Prostate gland (tissue), 2 donors: ENCODE results near the gene KRTAP13-4. TPM values are rescaled to one million over a fixed set of nuclear protein-coding genes. Genes with fewer than 3 reads are reported as not detected.

Experiments
- DNase-seq: peaks from one replicate; pipeline ENCODE4 v3.0.0-alpha.2; 2019; ENCODE audit warnings: low spot score
- H3K27ac ChIP-seq, 2 donors: fragments of 200-600 bp; sonication (generic); 2 replicates each; pipeline ENCODE4 v1.5.1; 2017 to 2019
- H3K27me3 ChIP-seq: fragments of 200-600 bp; sonication (generic); replicated peaks from 2 replicates; pipeline ENCODE4 v1.5.1; 2019; ENCODE audit not compliant: insufficient read depth
- H3K36me3 ChIP-seq, 2 donors: fragments of 200-600 bp; sonication (generic); 1 replicate in 1 of 2; 2 replicates in 1 of 2; pipeline versions ENCODE4 v1.5.1 to v1.8.1; 2017 to 2019
- H3K4me1 ChIP-seq: fragments of 200-600 bp; sonication (generic); replicated peaks from 2 replicates; pipeline ENCODE4 v1.5.1; 2019
- H3K4me3 ChIP-seq, 2 donors: fragments of 200-600 bp; sonication (generic); 2 replicates each; pipeline ENCODE4 v1.5.1; 2017 to 2019
- H3K9me3 ChIP-seq: fragments of 200-600 bp; sonication (generic); 2 replicates; pipeline ENCODE4 v1.5.1; 2017
- CTCF ChIP-seq, 4 experiments: fragments of 200-600 bp in 2 of 4; fragments of 450-650 bp in 2 of 4; sonication (generic) in 2 of 4; IDR thresholded peaks; 1 replicate in 3 of 4; 2 replicates in 1 of 4; pipeline ENCODE4 v1.5.1; 2016 to 2019; ENCODE audit warnings: antibody characterized with exemption in 4 of 4, mild to moderate bottlenecking in 2 of 4, moderate library complexity in 2 of 4
- POLR2A ChIP-seq: fragments of 450-650 bp; IDR thresholded peaks from one replicate; pipeline ENCODE4 v1.6.1; 2016; ENCODE audit warnings: antibody characterized with exemption, mild to moderate bottlenecking
- POLR2AphosphoS5 ChIP-seq: sonication (generic); formaldehyde crosslinking; IDR thresholded peaks from one replicate; pipeline ENCODE4 v1.6.1; 2017; ENCODE audit warnings: antibody characterized with exemption
- WGBS: methylation state at CpG from one replicate; pipeline ENCODE4 v1.1.5; 2018; 5-methylcytosine and 5-hydroxymethylcytosine counted together
- intact Hi-C: fragments of 100-400 bp; cut with DNase I; formaldehyde crosslinking; loops from one replicate; pipeline ENCODE4 v1.14.2; 2022
- total RNA-seq, 2 donors: library from RNA; depleted of rRNA; stranded (reverse); fragments of >200 nt; gene quantifications; one replicate each; pipeline ENCODE4 v1.1.0, GENCODE V29; 2016

The KRTAP13-4 gene
- total RNA-seq, 2 donors from 2014 or later, result not detected

- TF ChIP-seq POLR2A (no peak), CTCF (IDR thresholded peaks at IDR 0.05) (no peak), POLR2AphosphoS5 (no peak)
- WGBS, result 76% methylated on average over 3 of the region's 3 CpGs
- intact Hi-C loops, result no loop called here
- Histone ChIP-seq H3K36me3 (no peaks in the 10 kb centered on the region), H3K4me3 (no peak overlapping the region), H3K4me1 (no peaks in the 10 kb centered on the region), H3K27ac (no peak overlapping the region), H3K27me3 (no peaks in the 10 kb centered on the region), H3K9me3 (no peaks in the 10 kb centered on the region)
- DNase-seq, result no peak
Observed at GRCh38 chr21:30437010-30437565, 7.1 kb downstream of the KRTAP13-4 start.

DNA sequence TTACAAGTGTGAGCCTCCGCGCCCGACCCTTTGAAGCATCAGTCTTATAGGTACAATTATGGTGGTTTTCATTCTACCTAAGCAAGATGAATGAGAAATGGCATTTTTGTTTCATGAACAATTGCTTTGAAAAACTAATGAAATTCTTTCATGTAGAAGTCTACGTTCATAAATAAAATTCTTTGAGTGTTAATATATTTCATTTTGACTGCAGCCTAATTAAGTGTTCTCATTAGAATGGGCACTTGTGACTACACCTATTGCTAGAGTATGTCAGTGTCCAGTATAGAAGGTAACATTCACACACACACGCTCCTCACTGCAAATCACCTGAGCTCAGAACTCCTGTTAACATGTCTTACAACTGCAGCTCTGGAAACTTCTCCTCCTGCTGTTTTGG is 10.0 kb downstream of the KRTAP13-4 start, which contains the start of gene KRTAP15-1:
TSS of gene KRTAP15-1 (plus strand) at position 301 of the 400 bp plus-strand sequence. CDS start at position 354, 53 bp downstream.
- TF ChIP-seq POLR2AphosphoS5, result no peak
- no peak for TF ChIP-seq POLR2A
- no peak for TF ChIP-seq CTCF (IDR thresholded peaks at IDR 0.05)

GRCh38 chr21:30443226-30443625 is 13.2 kb downstream of the KRTAP13-4 start:
- Histone ChIP-seq H3K27me3 (no peaks in the 10 kb centered on the region), H3K36me3 (no peaks in the 10 kb centered on the region), H3K27ac (no peak overlapping the region), H3K9me3 (no peaks in the 10 kb centered on the region), H3K4me1 (no peaks in the 10 kb centered on the region), H3K4me3 (no peak overlapping the region)
- TF ChIP-seq POLR2AphosphoS5 (no peak), POLR2A (no peak), CTCF (IDR thresholded peaks at IDR 0.05) (no peak)
- intact Hi-C loops, result no loop called here
- DNase-seq, result no peak

More for the DNA sequence above, 10.0 kb downstream of the KRTAP13-4 start, which contains the start of gene KRTAP15-1:
- Histone ChIP-seq H3K36me3 (no peaks in the 10 kb centered on the region), H3K9me3 (no peaks in the 10 kb centered on the region), H3K27ac (no peak within 1 kb of the TSS), H3K27me3 (no peaks in the 10 kb centered on the region), H3K4me1 (no peaks in the 10 kb centered on the region), H3K4me3 (no peak within 1 kb of the TSS)
- intact Hi-C loops, result no loop called here
- WGBS, result 97% methylated on average over 5 of the region's 5 CpGs
- no peak for DNase-seq

GRCh38 chr21:30444204-30444603 is 14.2 kb downstream of the KRTAP13-4 start:
- 59% methylated on average over 1 of the region's 1 CpG for WGBS
- no peak for DNase-seq
- no peak for TF ChIP-seq POLR2AphosphoS5
- no peak for TF ChIP-seq CTCF (IDR thresholded peaks at IDR 0.05)
- TF ChIP-seq POLR2A, result no peak
- no peak overlapping the region for H3K27ac ChIP-seq
- H3K9me3 ChIP-seq, result no peaks in the 10 kb centered on the region
- no peaks in the 10 kb centered on the region for H3K36me3 ChIP-seq
- no peaks in the 10 kb centered on the region for H3K27me3 ChIP-seq
- intact Hi-C loops, result no loop called here
- no peak overlapping the region for H3K4me3 ChIP-seq
- no peaks in the 10 kb centered on the region for H3K4me1 ChIP-seq

- 26% methylated on average over 4 of the region's 4 CpGs for WGBS
- DNase-seq, result no peak
- no peak overlapping the region for H3K27ac ChIP-seq
- no peaks in the 10 kb centered on the region for H3K9me3 ChIP-seq
- no peak overlapping the region for H3K4me3 ChIP-seq
- no peaks in the 10 kb centered on the region for H3K36me3 ChIP-seq
- intact Hi-C loops, result no loop called here
- no peaks in the 10 kb centered on the region for H3K27me3 ChIP-seq
- no peak for TF ChIP-seq POLR2AphosphoS5
- no peak for TF ChIP-seq CTCF (IDR thresholded peaks at IDR 0.05)
- TF ChIP-seq POLR2A, result no peak
- H3K4me1 ChIP-seq, result no peaks in the 10 kb centered on the region
Observed at GRCh38 chr21:30447056-30447455, 17.0 kb downstream of the KRTAP13-4 start.
